ENCODE measurements around the gene TMEM198. TPM values are rescaled to one million over a fixed set of nuclear protein-coding genes. Genes with fewer than 3 reads are reported as not detected.

TMEM198 gene
- total and polyA plus RNA-seq, 9 of the 15 experiments (the other 6 are each of a cell fraction or from before 2014, with no cell fraction given) = 0.03 to 3.8 (median 1.0) TPM

- peak; percentile 38; the same call in 1 of the 2 replicates for TF ChIP-seq ZBTB40 (IDR thresholded peaks at IDR 0.05)
- TF ChIP-seq ZBTB40 (CRISPR knock-in tag; IDR thresholded peaks at IDR 0.05) = no peak
- TF ChIP-seq KLF13 (tag; IDR thresholded peaks at IDR 0.05; ENCODE audit: borderline replicate concordance, low read depth) = no peak
- TF ChIP-seq, protein P1, sequence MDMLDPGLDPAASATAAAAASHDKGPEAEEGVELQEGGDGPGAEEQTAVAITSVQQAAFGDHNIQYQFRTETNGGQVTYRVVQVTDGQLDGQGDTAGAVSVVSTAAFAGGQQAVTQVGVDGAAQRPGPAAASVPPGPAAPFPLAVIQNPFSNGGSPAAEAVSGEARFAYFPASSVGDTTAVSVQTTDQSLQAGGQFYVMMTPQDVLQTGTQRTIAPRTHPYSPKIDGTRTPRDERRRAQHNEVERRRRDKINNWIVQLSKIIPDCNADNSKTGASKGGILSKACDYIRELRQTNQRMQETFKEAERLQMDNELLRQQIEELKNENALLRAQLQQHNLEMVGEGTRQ (CRISPR knock-in tag; IDR thresholded peaks at IDR 0.05) = no peak
- no peak for TF ChIP-seq MBD2 (IDR thresholded peaks at IDR 0.05; ENCODE audit: borderline replicate concordance, low read depth)
- TF ChIP-seq RFX5 (IDR thresholded peaks at IDR 0.05; ENCODE audit: low read depth, low read length) = no peak
- TF ChIP-seq AFF4 (CRISPR knock-in tag; IDR thresholded peaks at IDR 0.05) = no peak
- peak; percentile 24; the same call in 1 of the 2 replicates for TF ChIP-seq SMAD4 (CRISPR knock-in tag; conservative IDR thresholded peaks at IDR 0.05)
- TF ChIP-seq ETV5 (CRISPR knock-in tag; IDR thresholded peaks at IDR 0.05; ENCODE audit: low read depth) = peak; percentile 5; the same call in 1 of the 2 replicates
- TF ChIP-seq ETV1 (tag; conservative IDR thresholded peaks at IDR 0.05; ENCODE audit: low read depth) = no peak
- no peak for TF ChIP-seq HDAC2 (IDR thresholded peaks at IDR 0.05)
- TF ChIP-seq KAT2B (IDR thresholded peaks at IDR 0.05; ENCODE audit: low read depth, low read length) = no peak
These were observed 17.3 kb upstream of the TMEM198 start (continued) for GRCh38 chr2:219526320-219527075.

Measured in K562 (cell line).